Parathyroid adenoma (tissue), 2 donors: ENCODE results near the gene RIN3.

ENCODE experiments used
- H2AFZ ChIP-seq: fragments of 300-600 bp; sonication (generic); one replicate; pipeline ENCODE4 v1.7.0; 2017; ENCODE audit warnings: antibody characterized with exemption, mild to moderate bottlenecking
- H3K27ac ChIP-seq: fragments of 300-600 bp; sonication (generic); one replicate; pipeline ENCODE4 v1.7.0; 2017
- H3K27me3 ChIP-seq: fragments of 300-600 bp; sonication (generic); one replicate; pipeline ENCODE4 v1.7.0; 2017; ENCODE audit warnings: low read length; ENCODE audit not compliant: control insufficient read depth, insufficient read depth
- H3K36me3 ChIP-seq: fragments of 300-600 bp; sonication (generic); one replicate; pipeline ENCODE4 v1.7.0; 2017; ENCODE audit warnings: low read length; ENCODE audit not compliant: control insufficient read depth, insufficient read depth
- H3K4me1 ChIP-seq: fragments of 300-600 bp; sonication (generic); one replicate; pipeline ENCODE4 v1.7.0; 2017; ENCODE audit warnings: control low read depth
- H3K4me2 ChIP-seq: fragments of 300-600 bp; sonication (generic); one replicate; pipeline ENCODE4 v1.7.0; 2017; ENCODE audit warnings: low read length
- H3K4me3 ChIP-seq: fragments of 300-600 bp; sonication (generic); one replicate; pipeline ENCODE4 v1.7.0; 2017; ENCODE audit warnings: low read depth, low read length
- H3K79me2 ChIP-seq: fragments of 300-600 bp; sonication (generic); one replicate; pipeline ENCODE4 v1.7.0; 2017; ENCODE audit warnings: control low read depth
- H3K9ac ChIP-seq: fragments of 300-600 bp; sonication (generic); one replicate; pipeline ENCODE4 v1.7.0; 2017; ENCODE audit warnings: mild to moderate bottlenecking
- H3K9me3 ChIP-seq: fragments of 300-600 bp; sonication (generic); one replicate; pipeline ENCODE4 v1.7.0; 2017; ENCODE audit warnings: low read length; ENCODE audit not compliant: control insufficient read depth
- CTCF ChIP-seq: fragments of 300-600 bp; sonication (generic); IDR thresholded peaks from one replicate; pipeline ENCODE4 v1.7.0; 2017; ENCODE audit warnings: antibody characterized with exemption, mild to moderate bottlenecking
- donor health status: primary hyperparathyroidism.

Gene RIN3

DNA sequence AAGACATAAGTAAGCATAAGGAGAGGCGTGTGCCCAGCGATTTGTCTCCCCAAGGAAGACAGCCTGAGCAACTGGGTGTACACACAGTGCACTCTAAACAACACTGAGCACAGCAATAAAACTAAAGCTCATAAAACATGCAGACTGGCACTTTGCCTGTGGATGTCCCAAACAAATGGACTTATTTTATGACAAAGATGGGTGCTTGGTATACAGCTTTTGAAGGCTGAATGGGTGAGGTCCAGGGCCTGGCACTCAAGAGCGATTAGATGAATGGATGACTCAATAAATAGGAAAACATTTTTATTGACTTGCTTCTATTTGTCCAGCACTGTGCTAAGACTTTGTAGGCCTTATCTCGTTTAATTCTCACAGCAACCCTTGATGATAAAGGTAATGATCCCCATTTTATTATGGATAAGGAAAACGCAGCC lies 206.3 kb downstream of the RIN3 start:
- TF ChIP-seq CTCF, result no peak
- Histone ChIP-seq H3K27ac (no peak overlapping the region), H3K9ac (no peak overlapping the region)

DNA sequence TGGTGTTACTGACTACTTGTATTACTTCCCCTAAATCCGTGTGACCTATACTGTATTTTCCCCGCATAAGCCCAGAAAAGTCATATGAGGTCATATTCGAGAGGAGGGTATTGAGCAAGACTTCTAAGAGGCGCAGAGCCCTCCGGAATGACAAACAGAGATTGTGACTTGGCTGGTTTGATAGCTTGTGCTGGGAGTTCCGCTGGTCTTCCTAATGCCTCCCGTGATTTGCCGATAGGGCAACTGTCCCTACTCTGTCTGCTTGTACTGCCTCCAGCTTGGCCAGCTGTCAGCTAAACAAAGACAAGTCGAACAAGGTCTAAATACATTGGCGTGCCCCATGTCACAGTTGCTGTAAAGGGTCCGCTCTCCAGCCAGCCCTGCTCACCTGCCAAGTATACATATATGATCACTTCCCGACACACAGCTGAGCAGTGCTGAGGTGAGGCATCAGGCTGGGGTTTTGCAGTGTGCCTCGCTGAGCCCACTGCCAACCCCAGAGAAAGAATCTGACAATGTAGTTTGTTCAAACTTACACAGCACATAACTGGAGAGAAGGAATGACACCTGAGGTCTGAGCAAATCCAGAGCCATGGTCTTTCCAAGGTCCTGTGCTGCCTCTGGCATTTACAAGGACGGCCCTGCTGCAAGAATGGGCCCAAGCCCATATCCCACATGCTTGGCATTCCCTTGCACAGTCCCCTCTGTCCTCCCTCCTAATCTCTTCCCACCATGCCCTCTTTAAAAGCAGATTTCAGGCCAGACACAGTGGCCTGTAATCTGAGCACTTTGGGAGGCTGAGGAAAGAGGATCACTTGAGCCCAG lies 211.1 kb downstream of the RIN3 start:
- Histone ChIP-seq H3K4me3 (no peak overlapping the region), H3K27ac (no peak overlapping the region), H3K79me2 (peaks cover 17% of the 10 kb centered on the region), H2AFZ (no peak overlapping the region), H3K9ac (no peak overlapping the region), H3K4me2 (peak overlapping the region; percentile 15), H3K9me3 (no peaks in the 10 kb centered on the region), H3K4me1 (peaks cover 6% of the 10 kb centered on the region), H3K36me3 (no peaks in the 10 kb centered on the region), H3K27me3 (no peaks in the 10 kb centered on the region)
- TF ChIP-seq CTCF, result no peak

More for the DNA sequence above, 206.3 kb downstream of the RIN3 start:
- peaks cover 10% of the 10 kb centered on the region for H3K4me1 ChIP-seq
- H3K4me3 ChIP-seq, result peak overlapping the region; percentile 27
- H3K36me3 ChIP-seq, result no peaks in the 10 kb centered on the region
- peak overlapping the region; percentile 25 for H3K4me2 ChIP-seq
- H3K9me3 ChIP-seq, result no peaks in the 10 kb centered on the region
- no peaks in the 10 kb centered on the region for H3K27me3 ChIP-seq
- peaks cover 8% of the 10 kb centered on the region for H3K79me2 ChIP-seq
- no peak overlapping the region for H2AFZ ChIP-seq

- Histone ChIP-seq H3K4me2 (no peak overlapping the region), H3K36me3 (no peaks in the 10 kb centered on the region), H3K79me2 (peaks cover 13% of the 10 kb centered on the region), H3K4me1 (no peaks in the 10 kb centered on the region), H3K4me3 (no peak overlapping the region), H2AFZ (no peak overlapping the region), H3K9me3 (no peaks in the 10 kb centered on the region), H3K27me3 (no peaks in the 10 kb centered on the region), H3K27ac (no peak overlapping the region), H3K9ac (no peak overlapping the region)
- no peak for TF ChIP-seq CTCF
These were observed 212.8 kb downstream of the RIN3 start for GRCh38 chr14:92726135-92726932.

DNA sequence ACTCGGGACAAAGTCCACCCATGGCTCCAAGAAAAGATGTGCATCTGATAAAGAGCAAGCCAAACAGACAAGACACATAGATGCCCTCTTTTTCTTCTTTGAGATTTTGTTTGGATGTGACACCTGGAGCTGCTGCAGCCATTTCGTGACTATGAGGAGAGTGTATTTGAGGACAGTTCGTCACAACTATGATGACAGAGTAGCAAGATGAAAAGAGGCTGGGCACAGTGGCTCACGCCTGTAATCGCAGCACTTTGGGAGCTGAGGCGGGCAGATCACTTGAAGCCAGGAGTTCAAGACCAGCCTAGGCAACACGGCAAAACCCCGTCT lies 213.3 kb downstream of the RIN3 start:
- Histone ChIP-seq H3K9ac (no peak overlapping the region), H3K27me3 (no peaks in the 10 kb centered on the region), H3K4me2 (no peak overlapping the region), H3K4me1 (no peaks in the 10 kb centered on the region), H3K9me3 (no peaks in the 10 kb centered on the region), H3K79me2 (peaks cover 15% of the 10 kb centered on the region), H2AFZ (no peak overlapping the region), H3K36me3 (no peaks in the 10 kb centered on the region), H3K27ac (no peak overlapping the region), H3K4me3 (no peak overlapping the region)
- TF ChIP-seq CTCF, result no peak
